H1 (cell line): Measurements from ENCODE around the gene PSME1. TPM values are rescaled to one million over a fixed set of nuclear protein-coding genes. Genes with fewer than 3 reads are reported as not detected.

ENCODE experiments used
- CTCF ChIA-PET: fragments of 300-600 bp; sonication (Branson Sonifier 250); formaldehyde crosslinking; loops from one replicate; lab custom pipeline; 2021; ENCODE audit not compliant: partially characterized antibody; lab: Charles Lee
- POLR2A ChIA-PET: fragments of 300-600 bp; sonication (Branson Sonifier 250); formaldehyde crosslinking; loops from one replicate; lab custom pipeline; 2021; ENCODE audit warnings: inconsistent platforms; ENCODE audit not compliant: partially characterized antibody; lab: Charles Lee
- DNase-seq, 2 experiments: peaks; one replicate each; pipeline versions ENCODE4 v3.0.0 to v3.0.0-alpha.2; 2010 to 2022; ENCODE audit warnings: low spot score in 2 of 2, low read depth in 1 of 2, mixed read lengths in 1 of 2
- FAIRE-seq: peaks from 2 replicates; lab custom pipeline; 2011; peaks lifted over from hg19 to GRCh38; lab: Jason Lieb, UNC
- H2AFZ ChIP-seq: 2 replicates; pipeline ENCODE4 v1.8.1; 2012; ENCODE audit warnings: low read length, inconsistent platforms
- H2AK5ac ChIP-seq: 2 replicates; pipeline ENCODE4 v1.6.1; 2013; ENCODE audit warnings: low read depth, low read length
- H2BK120ac ChIP-seq: replicated peaks from 2 replicates; pipeline ENCODE3; 2013; ENCODE audit warnings: low read depth, low read length, inconsistent platforms
- H2BK12ac ChIP-seq: 2 replicates; pipeline ENCODE4 v1.6.1; 2013; ENCODE audit warnings: low read depth, low read length
- H2BK15ac ChIP-seq: 2 replicates; pipeline ENCODE4 v1.6.1; 2013; ENCODE audit warnings: low read length
- H2BK20ac ChIP-seq: 2 replicates; pipeline ENCODE4 v1.6.1; 2013; ENCODE audit warnings: low read length
- H2BK5ac ChIP-seq: 2 replicates; pipeline ENCODE4 v1.6.1; 2013; ENCODE audit warnings: low read depth, low read length
- H3K14ac ChIP-seq: 2 replicates; pipeline ENCODE4 v1.6.1; 2013; ENCODE audit warnings: inconsistent platforms; ENCODE audit not compliant: insufficient read length
- H3K18ac ChIP-seq: 2 replicates; pipeline ENCODE4 v1.6.1; 2013; ENCODE audit warnings: low read length; ENCODE audit errors: extremely low read depth
- H3K23ac ChIP-seq: 2 replicates; pipeline ENCODE4 v1.6.1; 2013; ENCODE audit warnings: inconsistent platforms; ENCODE audit not compliant: insufficient read length
- H3K23me2 ChIP-seq: 2 replicates; pipeline ENCODE4 v1.6.1; 2013; ENCODE audit warnings: low read depth, low read length
- H3K27ac ChIP-seq: 2 replicates; pipeline ENCODE4 v1.6.1; 2011; ENCODE audit warnings: low read depth, low read length, inconsistent platforms
- H3K27me3 ChIP-seq, 4 experiments: replicated peaks in 1 of 4; 1 replicate in 1 of 4; 2 replicates in 3 of 4; pipeline versions ENCODE4 v1.6.1 to v1.8.1; 2011 to 2013; ENCODE audit warnings: low read length in 3 of 4, mild to moderate bottlenecking in 3 of 4, inconsistent platforms in 2 of 4, mixed read lengths in 2 of 4, moderate library complexity in 1 of 4; ENCODE audit not compliant: control insufficient read depth in 3 of 4, insufficient read depth in 3 of 4; ENCODE audit errors: extremely low read depth in 1 of 4
- H3K36me3 ChIP-seq, 4 experiments: 2 replicates each; pipeline versions ENCODE4 v1.6.1 to v1.8.1; 2011 to 2013; ENCODE audit warnings: mild to moderate bottlenecking in 4 of 4, low read length in 3 of 4, moderate library complexity in 2 of 4, control low read depth in 1 of 4, inconsistent platforms in 1 of 4; ENCODE audit not compliant: insufficient read depth in 4 of 4, control insufficient read depth in 2 of 4
- H3K4ac ChIP-seq: replicated peaks from 2 replicates; pipeline ENCODE3; 2013; ENCODE audit warnings: low read length, low read depth, mixed read lengths, inconsistent platforms; ENCODE audit not compliant: insufficient read length
- H3K4me1 ChIP-seq, 4 experiments: replicated peaks in 1 of 4; 1 replicate in 1 of 4; 2 replicates in 3 of 4; pipeline versions ENCODE4 v1.6.1 to v1.8.1; 2011 to 2013; ENCODE audit warnings: low read length in 3 of 4, inconsistent platforms in 2 of 4, mixed read lengths in 1 of 4; ENCODE audit not compliant: insufficient read depth in 4 of 4, control insufficient read depth in 3 of 4
- H3K4me2 ChIP-seq, 2 experiments: 2 replicates each; pipeline versions ENCODE4 v1.6.1 to v1.8.1; 2011 to 2013; ENCODE audit warnings: low read depth in 2 of 2, low read length in 2 of 2, control low read depth in 1 of 2, inconsistent platforms in 1 of 2, mild to moderate bottlenecking in 1 of 2; ENCODE audit not compliant: insufficient read depth in 1 of 2
- H3K4me3 ChIP-seq, 4 experiments: fragments of 200-600, 300-600 bp in 1 of 4; sonication (generic), shearing (Covaris generic), sonication (Bioruptor Twin) in 1 of 4; 2 replicates each; pipeline versions ENCODE4 v1.5.1 to v1.8.1; 2011 to 2016; ENCODE audit warnings: low read length in 4 of 4, low read depth in 3 of 4, control low read depth in 2 of 4, inconsistent platforms in 2 of 4, mild to moderate bottlenecking in 2 of 4, mixed read lengths in 1 of 4, moderate library complexity in 1 of 4; ENCODE audit not compliant: insufficient read depth in 2 of 4; ENCODE audit errors: extremely low read depth in 1 of 4
- H3K56ac ChIP-seq: replicated peaks from 2 replicates; pipeline ENCODE3; 2013; ENCODE audit warnings: low read depth, mild to moderate bottlenecking, mixed read lengths, low read length, inconsistent platforms; ENCODE audit not compliant: insufficient read length
- H3K79me1 ChIP-seq: 2 replicates; pipeline ENCODE4 v1.6.1; 2013; ENCODE audit warnings: low read depth, low read length, control low read depth
- H3K79me2 ChIP-seq, 2 experiments: 2 replicates each; pipeline versions ENCODE4 v1.6.1 to v1.8.1; 2012 to 2013; ENCODE audit warnings: low read length in 2 of 2, mild to moderate bottlenecking in 2 of 2, inconsistent platforms in 1 of 2; ENCODE audit not compliant: insufficient read depth in 2 of 2, control insufficient read depth in 1 of 2
- H3K9ac ChIP-seq, 4 experiments: replicated peaks in 1 of 4; 1 replicate in 1 of 4; 2 replicates in 3 of 4; pipeline versions ENCODE4 v1.6.1 to v1.8.1; 2011 to 2013; ENCODE audit warnings: low read depth in 3 of 4, low read length in 3 of 4, control low read depth in 2 of 4, mild to moderate bottlenecking in 2 of 4, moderate library complexity in 2 of 4, inconsistent platforms in 1 of 4; ENCODE audit errors: extremely low read depth in 1 of 4
- H3K9me3 ChIP-seq, 2 experiments: 2 replicates each; pipeline versions ENCODE4 v1.6.1 to v1.8.1; 2012 to 2013; ENCODE audit warnings: mild to moderate bottlenecking in 2 of 2, moderate library complexity in 2 of 2, control low read depth in 1 of 2, inconsistent platforms in 1 of 2, low read depth in 1 of 2, low read length in 1 of 2, mixed read lengths in 1 of 2; ENCODE audit not compliant: insufficient read depth in 2 of 2
- H4K20me1 ChIP-seq, 2 experiments: replicated peaks in 1 of 2; 2 replicates each; pipeline versions ENCODE3 to v1.8.1; 2011 to 2013; ENCODE audit warnings: inconsistent platforms in 2 of 2, low read length in 2 of 2, mild to moderate bottlenecking in 1 of 2; ENCODE audit not compliant: insufficient read depth in 2 of 2, control insufficient read depth in 1 of 2
- H4K5ac ChIP-seq: 2 replicates; pipeline ENCODE4 v1.6.1; 2013; ENCODE audit warnings: low read length, low read depth, mixed read lengths, inconsistent platforms; ENCODE audit not compliant: insufficient read length
- H4K8ac ChIP-seq: 2 replicates; pipeline ENCODE4 v1.8.0; 2013; ENCODE audit warnings: mild to moderate bottlenecking, moderate library complexity, low read length, inconsistent platforms; ENCODE audit not compliant: insufficient read depth; ENCODE audit errors: extremely low read depth
- H4K91ac ChIP-seq: replicated peaks from 2 replicates; pipeline ENCODE3; 2013; ENCODE audit warnings: low read length, mixed read lengths, inconsistent platforms; ENCODE audit not compliant: insufficient read length
- CHD1 ChIP-seq: IDR thresholded peaks from 2 replicates; pipeline ENCODE4 v1.6.1; 2012; ENCODE audit warnings: low read depth, low read length, improper control_type of control experiment
- CREB1 ChIP-seq: IDR thresholded peaks from 2 replicates; pipeline ENCODE4 v1.6.1; 2012; ENCODE audit warnings: inconsistent platforms
- HDAC6 ChIP-seq: IDR thresholded peaks from one replicate; pipeline ENCODE4 v1.7.1; 2012; ENCODE audit warnings: low read depth, mild to moderate bottlenecking, inconsistent platforms, low read length, moderate library complexity
- RXRA ChIP-seq: IDR thresholded peaks from 2 replicates; pipeline ENCODE4 v1.6.1; 2011; ENCODE audit warnings: low read depth, mild to moderate bottlenecking, low read length, moderate library complexity; ENCODE audit not compliant: insufficient read depth
- SAP30 ChIP-seq: fragments of 300-600 bp; sonication (generic); IDR thresholded peaks from 2 replicates; pipeline ENCODE4 v1.7.1; 2012; ENCODE audit warnings: low read length, moderate library complexity, mild to moderate bottlenecking, inconsistent platforms; ENCODE audit not compliant: insufficient read depth, insufficient replicate concordance
- SP1 ChIP-seq: IDR thresholded peaks from 2 replicates; pipeline ENCODE4 v1.6.1; 2011; ENCODE audit warnings: low read depth, low read length
- SRF ChIP-seq: IDR thresholded peaks from 2 replicates; pipeline ENCODE4 v1.6.1; 2011; ENCODE audit warnings: mild to moderate bottlenecking, low read depth, low read length, moderate library complexity
- TCF12 ChIP-seq: IDR thresholded peaks from 2 replicates; pipeline ENCODE4 v1.6.1; 2011; ENCODE audit warnings: low read depth, mild to moderate bottlenecking, low read length
- TEAD4 ChIP-seq: IDR thresholded peaks from 2 replicates; pipeline ENCODE4 v1.6.1; 2012; ENCODE audit warnings: low read depth, low read length, inconsistent platforms, mixed read lengths
- WGBS, 2 experiments: shearing (Covaris generic) in 1 of 2; methylation state at CpG; one replicate each; pipeline versions ENCODE4 v1.1.6 to v1.1.7; 2013 to 2015; ENCODE audit warnings: low lambda C conversion rate in 2 of 2, mixed read lengths in 2 of 2, inconsistent platforms in 1 of 2, low coverage in 1 of 2, missing lambda C conversion rate in 1 of 2; ENCODE audit not compliant: insufficient replicate concordance in 2 of 2, insufficient coverage in 1 of 2, insufficient read length in 1 of 2; ENCODE audit errors: extremely low coverage in 1 of 2, missing lambda C conversion rate in 1 of 2; 5-methylcytosine and 5-hydroxymethylcytosine counted together
- polyA plus RNA-seq, 7 experiments: library from polyadenylated mRNA; depleted of rRNA in 3 of 7; stranded (reverse) in 5 of 7; unstranded in 2 of 7; fragments of >200 nt in 5 of 7; fragments of 200-250 nt in 2 of 7; gene quantifications; 1 replicate in 5 of 7; 2 replicates in 1 of 7; 4 replicates in 1 of 7; pipeline versions ENCODE4 v1.2.1 to v1.2.3, GENCODE V29; 2011 to 2013; ENCODE audit warnings: missing spikeins in 2 of 7, mixed read lengths in 2 of 7
- total RNA-seq: library from RNA; stranded (reverse); fragmentation: NEBNext Ultra II Directional; extraction: Animal tissue kit (Norgen Biotek cat#: 25700); gene quantifications from 2 replicates; pipeline ENCODE4 v1.2.1, GENCODE V29; 2021
- TF ChIP-seq, protein P1 (sequence below): IDR thresholded peaks from 2 replicates; pipeline ENCODE4 v1.6.1; 2012; ENCODE audit warnings: inconsistent platforms

Gene PSME1
- total and polyA plus RNA-seq, 2 of the 8 experiments (the other 6 are each of a cell fraction or from before 2014, with no cell fraction given), result 74.9 to 85.9 TPM

DNA sequence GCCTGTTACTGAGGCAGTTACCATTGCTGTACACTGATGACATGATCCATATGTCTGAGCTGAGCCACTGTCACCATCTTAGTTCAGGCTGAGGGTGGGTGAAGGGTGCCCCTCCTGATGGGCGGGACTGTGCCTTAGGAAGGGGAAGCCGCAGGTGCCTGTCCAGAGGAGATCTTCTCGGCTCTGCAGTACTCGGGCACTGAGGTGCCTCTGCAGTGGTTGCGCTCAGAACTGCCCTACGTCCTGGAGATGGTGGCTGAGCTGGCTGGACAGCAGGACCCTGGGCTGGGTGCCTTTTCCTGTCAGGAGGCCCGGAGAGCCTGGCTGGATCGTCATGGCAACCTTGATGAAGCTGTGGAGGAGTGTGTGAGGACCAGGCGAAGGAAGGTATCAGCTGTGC lies 15.0 kb downstream of the PSME1 start:
- Histone ChIP-seq H3K27me3 (no peaks in the 10 kb centered on the region; a peak in 1 of 7 replicates), H3K23ac (no peak overlapping the region), H2BK20ac (no peak overlapping the region), H3K18ac (no peak overlapping the region), H3K4me3 (no peak overlapping the region), H3K4me1 (peaks cover 0 to 6% (median 3%) of the 10 kb centered on the region in 4 experiments; a peak in 4 of 7 replicates), H3K14ac (no peak overlapping the region), H2AFZ (no peak overlapping the region), H2BK15ac (no peak overlapping the region), H3K79me2 (peaks cover 0 to 21% of the 10 kb centered on the region in 2 experiments; a peak in 3 of 4 replicates), H2BK5ac (no peak overlapping the region), H3K23me2 (peaks cover 10% of the 10 kb centered on the region), H2AK5ac (no peak overlapping the region), H2BK120ac (no peak overlapping the region), H4K8ac (no peak overlapping the region), H3K27ac (no peak overlapping the region), H4K5ac (no peak overlapping the region), H2BK12ac (no peak overlapping the region), H4K20me1 (peaks cover 0 to 23% of the 10 kb centered on the region in 2 experiments), H4K91ac (no peak overlapping the region), H3K9ac (no peak overlapping the region), H3K4ac (no peak overlapping the region), H3K4me2 (no peak overlapping the region), H3K79me1 (peaks cover 9% of the 10 kb centered on the region; the same call in 1 of the 2 replicates), H3K9me3 (no peaks in the 10 kb centered on the region), H3K56ac (no peak overlapping the region), H3K36me3 (peaks cover 25 to 46% (median 45%) of the 10 kb centered on the region in 4 experiments)
- FAIRE-seq, result no peak
- 93% methylated on average over 9 of the region's 9 CpGs; no CpG with 5 or more reads in 1 of the 2 experiments for WGBS, 2 experiments
- TF ChIP-seq TEAD4 (no peak), SP1 (no peak), RXRA (no peak), SRF (no peak), TCF12 (no peak), SAP30 (no peak), CHD1 (no peak), HDAC6 (no peak), CREB1 (no peak)
- TF ChIP-seq, protein P1, sequence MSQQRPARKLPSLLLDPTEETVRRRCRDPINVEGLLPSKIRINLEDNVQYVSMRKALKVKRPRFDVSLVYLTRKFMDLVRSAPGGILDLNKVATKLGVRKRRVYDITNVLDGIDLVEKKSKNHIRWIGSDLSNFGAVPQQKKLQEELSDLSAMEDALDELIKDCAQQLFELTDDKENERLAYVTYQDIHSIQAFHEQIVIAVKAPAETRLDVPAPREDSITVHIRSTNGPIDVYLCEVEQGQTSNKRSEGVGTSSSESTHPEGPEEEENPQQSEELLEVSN, result no peak
- ChIA-PET CTCF (interaction anchor here (0.6 to 3.4 kb wide), 7 partner anchors 10 to 161 kb away, joined by 3 to 26 read pairs (median 4); partner anchors contain the start of genes EMC9, IRF9 and PCK2), POLR2A (interaction anchor here (0.6 to 9.6 kb wide), 11 partner anchors 10 to 734 kb away, joined by 3 to 86 read pairs (median 6); partner anchors contain the start of genes CHMP4A, DCAF11, EMC9 and IRF9)
- DNase-seq, result no peak
